ENCODE measurements around the gene C10orf67.
"Not testable (repeated sequence)": the region's sequence is repeated elsewhere in the genome, so short reads cannot be mapped to it uniquely, and the experiment has no call there.

Gene C10orf67

DNA sequence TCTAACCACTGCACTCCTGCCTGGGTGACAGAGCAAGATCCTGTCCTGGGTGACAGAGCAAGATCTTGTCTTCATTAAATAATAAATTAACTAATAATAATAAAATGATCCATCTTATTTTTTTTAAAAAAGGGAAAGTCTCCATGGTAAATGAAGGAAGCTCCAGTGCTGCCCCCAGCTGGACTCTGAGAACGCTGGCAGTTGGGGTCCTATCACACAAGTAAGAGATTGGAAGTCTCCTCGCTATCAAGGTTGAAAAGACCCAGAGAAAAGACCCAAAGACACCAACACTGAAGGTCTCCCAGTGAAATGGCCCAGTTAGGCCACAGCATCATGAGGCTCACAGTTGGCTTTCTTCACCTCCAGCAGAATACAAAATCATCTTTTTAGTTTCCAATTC lies 13.8 kb upstream of the C10orf67 start:
- no peak overlapping the region for H3K27ac Mint-ChIP-seq (ENCODE audit: low read depth)

DNA sequence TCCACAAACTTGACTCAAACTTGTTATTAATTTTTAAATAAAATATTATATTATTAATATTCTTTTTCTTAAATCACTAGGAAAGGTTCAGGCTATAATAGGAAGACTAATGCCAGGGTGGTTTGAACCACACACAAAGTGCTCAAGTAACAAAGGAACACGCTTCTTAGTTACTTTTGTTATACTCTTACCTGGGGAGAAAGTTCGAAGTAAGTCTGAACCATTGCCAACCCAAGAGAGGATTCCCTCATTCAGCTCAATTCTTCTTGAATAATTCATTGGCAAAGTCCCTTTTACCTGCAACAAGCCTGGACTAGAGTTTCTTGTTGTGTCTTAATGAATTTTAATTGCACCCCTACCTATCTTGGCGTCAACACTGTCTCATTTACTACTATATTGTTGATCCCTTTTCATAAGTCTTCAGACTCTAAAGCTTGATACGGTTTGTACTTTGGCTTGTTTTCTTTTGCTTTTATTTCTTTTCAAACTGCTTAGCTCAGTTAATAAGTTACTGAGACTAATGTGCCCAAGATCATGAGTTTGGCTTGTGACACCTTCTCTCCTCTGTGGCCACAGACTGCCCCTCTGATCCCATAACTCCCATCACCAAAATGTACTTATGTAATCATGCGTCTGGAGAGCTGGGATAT lies 10.2 kb upstream of the C10orf67 start:
- ATAC-seq (replicated peaks; ENCODE audit: extremely low read depth, poor library complexity, severe bottlenecking), result no peak
- DNase-seq (ENCODE audit: low spot score in 2 of 2), result no peak
- Mint-ChIP-seq H3K36me3 (ENCODE audit: insufficient read depth) (peaks cover 2% of the 10 kb centered on the region), H3K4me1 (no peaks in the 10 kb centered on the region), H3K9me3 (no peaks in the 10 kb centered on the region), H3K27ac (ENCODE audit: low read depth) (no peak overlapping the region), H3K27me3 (peaks cover 21% of the 10 kb centered on the region), H3K4me3 (no peak overlapping the region)

More for the DNA sequence above, 13.8 kb upstream of the C10orf67 start:
- ATAC-seq (replicated peaks; ENCODE audit: extremely low read depth, poor library complexity, severe bottlenecking) (no peak), DNase-seq (ENCODE audit: low spot score in 2 of 2) (no peak)
- no peak overlapping the region for H3K4me3 Mint-ChIP-seq
- peaks cover 9% of the 10 kb centered on the region for H3K27me3 Mint-ChIP-seq
- H3K9me3 Mint-ChIP-seq, result no peaks in the 10 kb centered on the region
- peaks cover 2% of the 10 kb centered on the region for H3K4me1 Mint-ChIP-seq
- H3K36me3 Mint-ChIP-seq (ENCODE audit: insufficient read depth), result peaks cover 4% of the 10 kb centered on the region

DNA sequence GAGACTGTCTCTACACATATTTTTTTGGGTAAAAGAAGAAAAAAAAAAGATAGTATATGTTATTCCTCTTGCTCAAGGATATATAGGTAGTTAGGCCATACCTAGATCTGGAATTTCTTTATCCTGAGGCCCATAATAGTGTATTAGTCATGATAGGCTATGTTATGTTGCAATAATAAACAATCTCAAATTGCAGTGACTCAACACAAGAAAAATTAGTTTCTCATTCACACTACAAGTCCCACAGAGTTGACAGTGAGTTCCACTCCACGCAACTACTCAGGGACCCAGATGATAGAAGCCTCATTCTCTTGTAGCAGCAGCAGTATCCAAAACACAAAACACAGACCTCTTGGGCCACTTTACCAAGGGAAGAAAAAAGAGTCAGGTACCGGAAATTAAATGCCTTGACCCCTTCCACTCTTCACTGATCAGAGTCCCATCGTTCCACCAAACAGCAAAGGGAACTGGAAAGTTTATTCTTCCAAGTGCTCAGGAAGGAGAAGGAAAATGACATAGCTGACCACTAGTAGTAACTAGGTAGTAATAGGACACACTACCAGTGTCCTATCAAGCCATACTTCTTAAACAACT lies 7.4 kb upstream of the C10orf67 start:
- ATAC-seq (replicated peaks; ENCODE audit: extremely low read depth, poor library complexity, severe bottlenecking) (no peak), DNase-seq (ENCODE audit: low spot score in 2 of 2) (no peak)
- no peak overlapping the region for H3K4me3 Mint-ChIP-seq
- H3K9me3 Mint-ChIP-seq, result no peaks in the 10 kb centered on the region
- H3K4me1 Mint-ChIP-seq, result no peaks in the 10 kb centered on the region
- peaks cover 2% of the 10 kb centered on the region for H3K36me3 Mint-ChIP-seq (ENCODE audit: insufficient read depth)
- H3K27me3 Mint-ChIP-seq, result peaks cover 30% of the 10 kb centered on the region
- no peak overlapping the region for H3K27ac Mint-ChIP-seq (ENCODE audit: low read depth)

DNA sequence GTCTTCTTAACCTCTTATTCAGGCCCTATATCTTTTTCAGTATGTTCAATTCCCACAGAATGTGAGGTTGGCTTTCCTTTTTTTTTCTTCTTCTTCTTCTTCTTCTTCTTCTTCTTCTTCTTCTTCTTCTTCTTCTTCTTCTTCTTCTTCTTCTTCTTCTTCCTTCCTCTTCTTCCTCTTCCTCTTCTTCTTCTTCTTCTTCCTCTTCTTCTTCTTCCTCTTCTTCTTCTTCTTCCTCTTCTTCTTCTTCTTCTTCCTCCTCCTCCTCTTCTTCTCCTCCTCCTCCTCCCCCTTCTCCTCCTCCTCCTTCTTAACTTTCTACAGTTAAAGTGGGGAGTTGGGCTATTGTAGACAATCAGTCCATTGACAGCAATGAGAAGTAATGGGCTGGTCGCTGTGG lies 6.1 kb upstream of the C10orf67 start:
- ATAC-seq (replicated peaks; ENCODE audit: extremely low read depth, poor library complexity, severe bottlenecking); DNase-seq (ENCODE audit: low spot score in 2 of 2); H3K27ac Mint-ChIP-seq (ENCODE audit: low read depth); H3K4me1 Mint-ChIP-seq; H3K9me3 Mint-ChIP-seq; H3K4me3 Mint-ChIP-seq; H3K36me3 Mint-ChIP-seq (ENCODE audit: insufficient read depth): not testable (repeated sequence)
- peaks cover 32% of the 10 kb centered on the region for H3K27me3 Mint-ChIP-seq

DNA sequence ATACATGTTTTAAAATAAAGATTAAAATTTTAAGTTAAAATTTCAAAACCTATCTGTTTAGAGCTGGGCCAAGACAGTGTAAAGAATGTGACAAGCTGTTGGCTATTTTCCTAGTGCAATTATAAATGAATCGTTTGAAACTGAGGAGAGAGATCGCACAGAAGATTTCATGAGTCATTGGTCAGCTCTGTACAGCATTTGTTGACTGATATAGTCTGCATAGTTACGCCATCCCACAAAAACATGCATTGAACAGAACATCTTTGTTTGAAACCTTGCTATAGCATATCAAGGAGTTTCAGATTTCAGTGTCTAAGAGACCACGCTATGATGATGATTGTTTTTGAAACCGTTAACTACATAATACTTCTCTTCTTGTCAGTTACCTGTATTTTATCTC lies 1.3 kb upstream of the C10orf67 start:
- Mint-ChIP-seq H3K27me3 (peaks cover 45% of the 10 kb centered on the region), H3K4me1 (peaks cover 12% of the 10 kb centered on the region), H3K27ac (ENCODE audit: low read depth) (no peak overlapping the region), H3K36me3 (ENCODE audit: insufficient read depth) (peaks cover 7% of the 10 kb centered on the region), H3K9me3 (no peaks in the 10 kb centered on the region), H3K4me3 (no peak overlapping the region)
- ATAC-seq (replicated peaks; ENCODE audit: extremely low read depth, poor library complexity, severe bottlenecking) (no peak), DNase-seq (ENCODE audit: low spot score in 2 of 2) (no peak)

DNA sequence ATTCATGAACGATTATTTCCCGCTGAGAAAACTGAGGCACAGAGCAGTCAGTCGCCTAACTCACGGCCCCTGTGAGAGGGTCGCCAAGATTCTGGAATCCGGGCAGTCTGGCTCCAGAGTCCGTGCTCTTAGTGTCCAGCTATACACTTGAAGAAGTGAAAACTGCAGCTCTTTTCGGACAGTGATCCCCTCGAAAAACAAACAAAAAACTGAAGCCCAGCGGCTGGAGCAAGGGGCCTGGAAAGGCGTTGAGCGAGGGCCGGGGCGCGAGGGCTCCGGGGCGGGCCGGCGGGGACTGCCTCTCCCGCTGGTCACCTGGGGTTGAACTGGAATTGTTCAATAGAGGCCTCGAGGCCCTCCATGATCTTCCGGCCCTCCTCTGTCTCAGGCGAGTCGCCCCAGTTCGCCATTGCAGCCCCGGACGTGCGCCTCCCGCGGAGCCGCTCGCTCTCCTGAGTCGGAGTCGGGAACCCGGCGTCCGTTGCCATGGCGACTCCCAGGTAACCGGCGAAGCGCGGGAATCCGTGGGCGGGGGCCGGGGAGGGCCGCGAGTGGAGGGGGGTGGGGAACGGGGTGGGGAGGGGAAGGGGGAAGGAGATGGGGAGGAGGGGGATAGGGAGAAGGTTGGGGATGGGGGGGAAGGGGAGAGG lies 881 bp downstream of the C10orf67 start:
- Mint-ChIP-seq H3K4me1 (peaks cover 12% of the 10 kb centered on the region), H3K9me3 (no peaks in the 10 kb centered on the region), H3K27me3 (peaks cover 39% of the 10 kb centered on the region), H3K27ac (ENCODE audit: low read depth) (no peak overlapping the region), H3K36me3 (ENCODE audit: insufficient read depth) (peaks cover 6% of the 10 kb centered on the region), H3K4me3 (peak overlapping the region; percentile 80)
- DNase-seq (ENCODE audit: low spot score in 2 of 2) (no peak), ATAC-seq (replicated peaks; ENCODE audit: extremely low read depth, poor library complexity, severe bottlenecking) (no peak)

DNA sequence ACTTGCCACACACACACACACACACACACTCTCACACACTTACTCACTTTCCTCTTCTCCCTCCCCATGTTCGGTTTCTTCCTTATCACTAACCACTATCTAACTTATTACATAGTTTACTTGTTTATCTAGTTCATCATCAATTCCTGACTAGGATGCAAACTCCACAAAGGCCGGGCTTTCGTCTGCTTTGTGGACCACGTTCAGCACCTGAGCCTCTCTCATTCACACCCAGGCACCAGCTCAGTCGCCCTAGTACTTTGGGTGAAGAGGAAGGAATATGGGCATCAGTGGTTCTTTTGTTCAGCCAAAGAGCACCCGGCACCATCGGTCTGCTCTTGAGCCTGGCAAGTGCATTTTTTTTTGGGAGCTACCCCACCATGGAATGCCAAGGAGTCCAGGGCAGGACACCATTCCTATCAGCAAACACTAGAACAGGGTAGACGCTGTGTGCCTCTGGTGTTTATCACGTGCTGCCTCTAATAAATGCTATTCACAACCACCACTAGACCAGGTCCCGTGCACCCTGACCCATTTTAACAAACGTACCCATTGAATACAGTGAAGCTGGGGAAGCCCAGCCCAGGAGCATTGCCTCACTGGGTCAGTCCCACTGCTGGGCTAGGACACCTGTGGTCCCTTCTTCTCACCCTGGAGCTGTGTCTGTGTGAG lies 2.2 kb downstream of the C10orf67 start:
- Mint-ChIP-seq H3K36me3 (ENCODE audit: insufficient read depth) (peaks cover 6% of the 10 kb centered on the region), H3K27me3 (peaks cover 32% of the 10 kb centered on the region), H3K4me3 (no peak overlapping the region), H3K27ac (ENCODE audit: low read depth) (peak overlapping the region; percentile 3), H3K4me1 (peaks cover 12% of the 10 kb centered on the region), H3K9me3 (no peaks in the 10 kb centered on the region)
- no peak for ATAC-seq (replicated peaks; ENCODE audit: extremely low read depth, poor library complexity, severe bottlenecking)
- no peak for DNase-seq (ENCODE audit: low spot score in 2 of 2)

DNA sequence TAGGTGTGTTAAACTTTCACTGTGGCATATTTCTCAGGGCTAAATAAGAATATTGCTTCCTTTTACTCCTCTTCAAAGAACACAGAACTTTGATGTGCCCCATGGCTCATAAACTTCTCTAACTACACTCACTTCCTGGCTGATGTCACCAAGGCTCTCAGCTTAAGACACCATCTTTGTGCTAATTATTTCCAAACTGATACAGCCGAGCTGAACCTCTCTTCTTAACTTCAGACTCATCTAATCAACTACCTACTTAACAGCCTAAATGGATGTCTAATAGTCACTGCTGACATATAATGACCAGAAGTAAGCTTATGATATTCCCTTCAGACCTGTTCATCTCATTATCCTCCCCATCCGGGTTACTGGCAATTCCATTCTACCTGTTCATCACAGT lies 3.6 kb downstream of the C10orf67 start:
- H3K4me3 Mint-ChIP-seq, result no peak overlapping the region
- H3K27ac Mint-ChIP-seq (ENCODE audit: low read depth), result no peak overlapping the region
- no peaks in the 10 kb centered on the region for H3K9me3 Mint-ChIP-seq
- no peak for ATAC-seq (replicated peaks; ENCODE audit: extremely low read depth, poor library complexity, severe bottlenecking)
- peaks cover 12% of the 10 kb centered on the region for H3K4me1 Mint-ChIP-seq
- H3K36me3 Mint-ChIP-seq (ENCODE audit: insufficient read depth), result peaks cover 5% of the 10 kb centered on the region
- peaks cover 30% of the 10 kb centered on the region for H3K27me3 Mint-ChIP-seq
- no peak for DNase-seq (ENCODE audit: low spot score in 2 of 2)

DNA sequence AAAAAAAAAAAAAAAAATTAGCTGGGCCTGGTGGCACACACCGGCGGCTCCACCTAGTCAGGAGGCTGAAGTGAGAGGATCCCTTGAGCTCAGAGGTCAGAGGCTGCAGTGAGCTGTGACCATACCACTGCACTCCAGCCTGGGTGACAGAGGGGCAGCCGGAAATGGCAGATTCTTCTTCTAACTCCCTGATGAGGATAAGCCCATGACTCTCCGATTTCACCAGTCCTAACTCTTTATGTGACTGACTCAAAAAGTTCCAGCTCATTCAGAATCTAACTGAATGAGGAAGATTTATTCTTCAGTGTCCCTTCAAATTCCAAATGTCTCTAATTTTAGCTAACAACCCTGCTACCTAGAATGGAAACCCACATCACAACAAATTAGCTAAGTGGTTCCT lies 4.2 kb downstream of the C10orf67 start:
- no peaks in the 10 kb centered on the region for H3K9me3 Mint-ChIP-seq
- H3K4me3 Mint-ChIP-seq, result no peak overlapping the region
- peaks cover 24% of the 10 kb centered on the region for H3K27me3 Mint-ChIP-seq

DNA sequence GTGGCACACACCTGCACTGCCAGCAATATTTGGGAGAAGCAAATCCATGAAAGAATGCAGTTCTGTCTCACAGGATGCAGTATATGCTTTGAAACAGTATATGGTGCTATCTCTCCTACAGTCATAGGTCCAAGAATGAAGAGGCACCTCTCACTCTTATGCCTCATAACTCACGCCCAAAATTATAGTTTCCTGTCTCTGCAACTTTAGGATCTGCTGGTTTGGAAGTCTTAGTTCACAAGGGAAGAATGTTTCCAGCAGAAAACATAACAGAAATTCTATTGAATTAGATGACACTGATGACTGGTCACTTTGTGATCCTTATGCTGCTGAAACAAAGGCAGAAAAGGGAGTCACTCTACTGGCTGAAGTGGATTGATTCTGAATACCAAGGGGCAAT lies 5.7 kb downstream of the C10orf67 start:
- H3K36me3 Mint-ChIP-seq (ENCODE audit: insufficient read depth), result peaks cover 2% of the 10 kb centered on the region
- no peak for DNase-seq (ENCODE audit: low spot score in 2 of 2)
- H3K27ac Mint-ChIP-seq (ENCODE audit: low read depth), result no peak overlapping the region
- no peaks in the 10 kb centered on the region for H3K9me3 Mint-ChIP-seq
- peaks cover 20% of the 10 kb centered on the region for H3K27me3 Mint-ChIP-seq
- H3K4me1 Mint-ChIP-seq, result peaks cover 7% of the 10 kb centered on the region
- no peak overlapping the region for H3K4me3 Mint-ChIP-seq
- no peak for ATAC-seq (replicated peaks; ENCODE audit: extremely low read depth, poor library complexity, severe bottlenecking)

More for the DNA sequence above, 4.2 kb downstream of the C10orf67 start:
- Mint-ChIP-seq H3K36me3 (ENCODE audit: insufficient read depth) (peaks cover 5% of the 10 kb centered on the region), H3K27ac (ENCODE audit: low read depth) (no peak overlapping the region), H3K4me1 (peaks cover 12% of the 10 kb centered on the region)
- DNase-seq (ENCODE audit: low spot score in 2 of 2) (no peak), ATAC-seq (replicated peaks; ENCODE audit: extremely low read depth, poor library complexity, severe bottlenecking) (no peak)

DNA sequence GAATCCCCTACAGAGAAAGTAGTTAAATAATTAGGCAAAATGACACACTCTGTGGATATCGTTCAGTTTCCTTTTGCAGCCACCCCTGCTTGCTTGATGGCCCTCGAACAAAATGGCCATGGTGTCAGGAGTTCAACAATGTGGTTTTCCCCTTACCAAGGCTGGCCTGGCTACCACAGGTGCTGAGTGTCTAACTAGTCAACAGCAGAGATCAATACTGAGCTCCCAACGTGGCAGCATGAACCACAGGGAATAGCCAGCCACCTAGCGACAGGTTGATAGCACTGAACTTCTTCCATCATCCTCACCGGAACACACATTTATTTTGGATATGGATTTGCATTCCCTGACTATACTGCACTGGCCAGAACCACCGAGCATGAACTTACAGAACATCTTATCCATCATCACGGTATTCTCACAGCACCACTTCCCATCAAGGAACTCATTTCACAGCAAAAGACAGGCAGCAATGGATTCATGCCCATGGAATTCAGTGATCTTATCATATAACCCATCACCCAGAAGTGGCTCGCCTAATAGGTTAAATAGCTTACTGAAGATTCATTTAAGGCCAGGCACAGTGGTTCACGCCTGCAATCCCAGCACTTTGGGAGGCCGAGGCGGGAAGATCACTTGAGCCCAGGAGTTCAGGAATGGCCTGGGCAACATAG lies 6.3 kb downstream of the C10orf67 start:
- no peaks in the 10 kb centered on the region for H3K9me3 Mint-ChIP-seq
- peaks cover 18% of the 10 kb centered on the region for H3K27me3 Mint-ChIP-seq
- DNase-seq (ENCODE audit: low spot score in 2 of 2) (no peak), ATAC-seq (replicated peaks; ENCODE audit: extremely low read depth, poor library complexity, severe bottlenecking) (no peak)
- H3K4me1 Mint-ChIP-seq, result peaks cover 7% of the 10 kb centered on the region
- no peak overlapping the region for H3K27ac Mint-ChIP-seq (ENCODE audit: low read depth)
- no peak overlapping the region for H3K4me3 Mint-ChIP-seq
- no peaks in the 10 kb centered on the region for H3K36me3 Mint-ChIP-seq (ENCODE audit: insufficient read depth)

DNA sequence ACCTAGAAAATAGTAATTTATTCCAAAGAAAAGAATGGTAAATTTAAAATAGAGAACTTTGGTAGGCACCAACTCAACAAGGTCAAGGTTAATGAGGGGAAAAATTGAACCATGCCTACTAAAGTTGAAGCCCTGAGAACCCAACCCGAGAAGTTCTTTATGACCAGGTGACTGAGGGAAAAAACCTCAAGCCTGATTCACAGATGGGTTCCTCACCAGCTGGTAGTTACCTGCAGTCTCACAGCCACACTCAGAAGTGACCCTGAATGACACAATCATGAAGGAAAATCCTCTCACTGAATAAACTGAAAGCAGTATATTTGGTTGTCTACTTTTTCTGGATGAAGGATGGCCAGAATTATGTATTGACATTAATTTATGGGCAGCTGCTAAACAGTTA lies 7.0 kb downstream of the C10orf67 start:
- Mint-ChIP-seq H3K27me3 (peaks cover 11% of the 10 kb centered on the region), H3K4me1 (peaks cover 7% of the 10 kb centered on the region), H3K36me3 (ENCODE audit: insufficient read depth) (no peaks in the 10 kb centered on the region), H3K9me3 (no peaks in the 10 kb centered on the region), H3K27ac (ENCODE audit: low read depth) (no peak overlapping the region), H3K4me3 (no peak overlapping the region)
- DNase-seq (ENCODE audit: low spot score in 2 of 2) (no peak), ATAC-seq (replicated peaks; ENCODE audit: extremely low read depth, poor library complexity, severe bottlenecking) (no peak)
